ENCODE measurements around the gene CTBP1. TPM values are rescaled to one million over a fixed set of nuclear protein-coding genes. Genes with fewer than 3 reads are reported as not detected.
A peak's percentile ranks its signal among the peaks of the same experiment; 100 is the strongest.

CTBP1 gene
- total and polyA plus RNA-seq, 2 donors (not counting 1 experiment from before 2014, with no cell fraction given), result 212 to 343 TPM

DNA sequence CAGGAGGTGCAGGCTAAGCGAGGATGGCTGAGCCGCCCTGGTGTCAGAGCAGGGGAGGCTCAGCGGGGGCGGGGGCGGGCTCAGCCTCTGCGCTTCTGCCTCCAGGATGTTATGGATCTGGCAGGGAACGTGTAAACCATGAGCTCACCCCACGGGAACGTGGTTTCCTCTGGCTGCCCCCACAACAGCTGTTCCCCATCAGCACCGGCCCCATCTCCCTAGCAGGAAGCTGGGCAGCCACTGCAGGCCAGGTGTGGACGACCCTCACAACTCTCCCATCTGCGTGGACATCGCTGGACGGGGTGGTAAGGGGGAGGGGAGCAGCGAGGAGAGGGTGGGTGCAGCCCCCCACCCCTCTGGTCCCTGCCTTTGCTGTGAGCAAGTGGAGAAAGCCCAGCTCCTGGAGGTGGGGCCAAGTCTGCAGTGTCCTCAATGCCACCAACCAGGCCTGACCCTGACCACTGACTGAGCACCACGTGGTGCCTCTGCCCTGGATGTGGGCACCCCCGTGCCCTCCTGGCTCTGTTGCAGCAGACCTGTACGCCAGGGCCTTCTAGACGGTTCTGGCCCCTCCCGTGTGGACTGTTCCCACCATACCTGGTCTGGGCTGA lies 48.4 kb downstream of the CTBP1 start:
- H3K4me1 Mint-ChIP-seq, result peaks cover 40% of the 10 kb centered on the region
- ChIA-PET CTCF (interaction anchor here (1.7 kb wide), 1 partner anchor 33 kb away, joined by 4 read pairs; no protein-coding TSS in a partner anchor), POLR2A (no interaction called here)
- H4K20me1 ChIP-seq (ENCODE audit: control insufficient read depth, insufficient read depth, low read length, poor library complexity, severe bottlenecking), result no peaks in the 10 kb centered on the region
- intact Hi-C loops (cut with micrococcal nuclease), result loop anchor here (1.0 kb wide), 1 partner anchor 33 kb away; no protein-coding TSS in a partner anchor
- H3K9ac ChIP-seq (ENCODE audit: low read length), result peak overlapping the region; percentile 59
- DNase-seq (peak; percentile 22), ATAC-seq (ENCODE audit: low read depth) (no peak)
- 11% methylated on average over 19 of the region's 20 CpGs for WGBS (ENCODE audit: insufficient coverage)
- peaks cover 0 to 4% (median 0%) of the 10 kb centered on the region in 4 experiments for H3K27me3 ChIP-seq (replicated peaks in 1 of 4; ENCODE audit: control extremely low read depth in 1 of 4, control insufficient read depth in 3 of 4, insufficient read depth in 4 of 4, low read length in 3 of 4)
- peaks cover 32 to 51% of the 10 kb centered on the region in 2 donors for H3K4me1 ChIP-seq (ENCODE audit: control insufficient read depth in 2 of 2, insufficient read depth in 2 of 2, low read length in 2 of 2)
- peaks cover 0 to 14% (median 3%) of the 10 kb centered on the region in 3 donors for H3K9me3 ChIP-seq (ENCODE audit: control extremely low read depth in 1 of 3, control insufficient read depth in 2 of 3, insufficient read depth in 1 of 3, low read length in 2 of 3)
- H3K27ac ChIP-seq (ENCODE audit: low read length in 2 of 2), result no peak overlapping the region
- no peaks in the 10 kb centered on the region for H3K27me3 Mint-ChIP-seq
- no peak for TF ChIP-seq EZH2 (IDR thresholded peaks at IDR 0.05; ENCODE audit: borderline replicate concordance, insufficient read depth, low read depth, low read length, poor library complexity, severe bottlenecking)
- peak overlapping the region; percentile 86 for H3K4me3 Mint-ChIP-seq
- H3K9me3 Mint-ChIP-seq (ENCODE audit: insufficient read depth), result no peaks in the 10 kb centered on the region
- H2AFZ ChIP-seq (ENCODE audit: insufficient read depth, low read depth, low read length, poor library complexity, severe bottlenecking), result no peak overlapping the region
- H3K4me3 ChIP-seq (ENCODE audit: control extremely low read depth in 1 of 5, extremely low read depth in 1 of 5, insufficient read depth in 1 of 5, low read depth in 2 of 5, low read length in 4 of 5), result peak overlapping the region in 4 of 5 experiments; percentile 3 to 47 (median 32)
- no peak overlapping the region for H3K27ac Mint-ChIP-seq
- H3K4me2 ChIP-seq (replicated peaks; ENCODE audit: low read depth, low read length, poor library complexity, severe bottlenecking), result peak overlapping the region; percentile 92
- H3K36me3 ChIP-seq (replicated peaks in 1 of 2; ENCODE audit: control extremely low read depth in 1 of 2, control insufficient read depth in 1 of 2, extremely low read depth in 1 of 2, insufficient read depth in 2 of 2, low read length in 1 of 2), result no peaks in the 10 kb centered on the region
- H3K79me2 ChIP-seq (ENCODE audit: control insufficient read depth, insufficient read depth, low read length), result no peaks in the 10 kb centered on the region

DNA sequence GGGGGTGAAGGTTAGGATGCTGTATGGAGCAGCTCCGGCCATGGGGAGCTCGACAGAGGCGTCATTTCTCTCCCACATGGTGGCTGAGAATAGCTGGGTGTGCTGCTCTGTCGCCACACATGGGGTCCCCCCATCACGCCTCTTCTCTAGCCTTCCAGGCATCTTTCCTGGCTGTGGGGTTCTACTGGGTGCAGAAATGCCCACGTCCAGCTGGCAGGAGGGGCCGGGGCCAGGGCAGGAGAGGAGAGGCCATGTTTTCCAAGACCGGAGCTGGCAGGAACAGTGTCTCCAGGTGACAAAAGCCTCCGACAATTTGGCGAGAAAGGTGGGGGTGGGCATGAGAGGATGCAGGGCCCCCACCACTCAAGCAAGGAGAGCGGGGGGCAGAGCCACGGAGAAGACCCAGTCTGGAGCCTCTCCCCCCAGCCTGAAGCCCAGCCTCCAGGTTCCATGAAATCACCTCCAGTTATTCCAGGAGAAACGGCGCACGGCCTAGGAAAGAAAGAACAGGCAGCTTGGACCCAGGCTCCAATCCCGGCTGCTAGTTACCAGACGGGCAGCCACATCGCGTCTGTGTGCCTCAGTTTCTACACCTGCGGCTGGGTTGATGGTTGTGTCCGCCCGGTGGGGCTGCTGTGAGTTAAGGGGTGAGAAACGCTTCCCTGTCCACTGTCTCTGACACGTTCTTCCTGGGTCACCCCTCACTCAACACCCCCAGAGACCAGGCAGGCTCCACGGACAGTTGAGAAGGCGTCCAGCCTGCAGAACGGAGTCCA lies 49.2 kb downstream of the CTBP1 start:
- Mint-ChIP-seq H3K9me3 (ENCODE audit: insufficient read depth) (no peaks in the 10 kb centered on the region), H3K27me3 (no peaks in the 10 kb centered on the region), H3K27ac (no peak overlapping the region), H3K4me1 (peaks cover 40% of the 10 kb centered on the region), H3K4me3 (no peak overlapping the region)
- CTCF ChIA-PET, result interaction anchor here (0.9 to 1.7 kb wide), 2 partner anchors 15 to 32 kb away, joined by 3 to 4 read pairs; no protein-coding TSS in a partner anchor
- TF ChIP-seq, protein P1, sequence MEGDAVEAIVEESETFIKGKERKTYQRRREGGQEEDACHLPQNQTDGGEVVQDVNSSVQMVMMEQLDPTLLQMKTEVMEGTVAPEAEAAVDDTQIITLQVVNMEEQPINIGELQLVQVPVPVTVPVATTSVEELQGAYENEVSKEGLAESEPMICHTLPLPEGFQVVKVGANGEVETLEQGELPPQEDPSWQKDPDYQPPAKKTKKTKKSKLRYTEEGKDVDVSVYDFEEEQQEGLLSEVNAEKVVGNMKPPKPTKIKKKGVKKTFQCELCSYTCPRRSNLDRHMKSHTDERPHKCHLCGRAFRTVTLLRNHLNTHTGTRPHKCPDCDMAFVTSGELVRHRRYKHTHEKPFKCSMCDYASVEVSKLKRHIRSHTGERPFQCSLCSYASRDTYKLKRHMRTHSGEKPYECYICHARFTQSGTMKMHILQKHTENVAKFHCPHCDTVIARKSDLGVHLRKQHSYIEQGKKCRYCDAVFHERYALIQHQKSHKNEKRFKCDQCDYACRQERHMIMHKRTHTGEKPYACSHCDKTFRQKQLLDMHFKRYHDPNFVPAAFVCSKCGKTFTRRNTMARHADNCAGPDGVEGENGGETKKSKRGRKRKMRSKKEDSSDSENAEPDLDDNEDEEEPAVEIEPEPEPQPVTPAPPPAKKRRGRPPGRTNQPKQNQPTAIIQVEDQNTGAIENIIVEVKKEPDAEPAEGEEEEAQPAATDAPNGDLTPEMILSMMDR (IDR thresholded peaks at IDR 0.05), result no peak
- TF ChIP-seq EZH2 (IDR thresholded peaks at IDR 0.05; ENCODE audit: borderline replicate concordance, insufficient read depth, low read depth, low read length, poor library complexity, severe bottlenecking), result no peak
- H3K4me3 ChIP-seq (ENCODE audit: control extremely low read depth in 1 of 5, extremely low read depth in 1 of 5, insufficient read depth in 1 of 5, low read depth in 2 of 5, low read length in 4 of 5), result no peak overlapping the region
- intact Hi-C loops (cut with micrococcal nuclease), result no loop called here
- no peak overlapping the region for H2AFZ ChIP-seq (ENCODE audit: insufficient read depth, low read depth, low read length, poor library complexity, severe bottlenecking)
- WGBS (ENCODE audit: insufficient coverage), result 90% methylated on average over 20 of the region's 27 CpGs
- POLR2A ChIA-PET, result interaction anchor here (1.5 kb wide), 1 partner anchor 10 kb away, joined by 3 read pairs; no protein-coding TSS in a partner anchor
- peaks cover 0 to 14% (median 3%) of the 10 kb centered on the region in 3 donors for H3K9me3 ChIP-seq (ENCODE audit: control extremely low read depth in 1 of 3, control insufficient read depth in 2 of 3, insufficient read depth in 1 of 3, low read length in 2 of 3)
- H3K27ac ChIP-seq (ENCODE audit: low read length in 2 of 2), result no peak overlapping the region
- DNase-seq (peak; percentile 5), ATAC-seq (ENCODE audit: low read depth) (no peak)
- peaks cover 0 to 4% (median 0%) of the 10 kb centered on the region in 4 experiments for H3K27me3 ChIP-seq (replicated peaks in 1 of 4; ENCODE audit: control extremely low read depth in 1 of 4, control insufficient read depth in 3 of 4, insufficient read depth in 4 of 4, low read length in 3 of 4)
- H3K79me2 ChIP-seq (ENCODE audit: control insufficient read depth, insufficient read depth, low read length), result no peaks in the 10 kb centered on the region
- no peak overlapping the region for H3K9ac ChIP-seq (ENCODE audit: low read length)
- peaks cover 32 to 51% of the 10 kb centered on the region in 2 donors for H3K4me1 ChIP-seq (ENCODE audit: control insufficient read depth in 2 of 2, insufficient read depth in 2 of 2, low read length in 2 of 2)
- H4K20me1 ChIP-seq (ENCODE audit: control insufficient read depth, insufficient read depth, low read length, poor library complexity, severe bottlenecking), result no peaks in the 10 kb centered on the region
- no peak overlapping the region for H3K4me2 ChIP-seq (replicated peaks; ENCODE audit: low read depth, low read length, poor library complexity, severe bottlenecking)
- no peaks in the 10 kb centered on the region for H3K36me3 ChIP-seq (replicated peaks in 1 of 2; ENCODE audit: control extremely low read depth in 1 of 2, control insufficient read depth in 1 of 2, extremely low read depth in 1 of 2, insufficient read depth in 2 of 2, low read length in 1 of 2)
